ENCODE results near the gene MGAT5.

The MGAT5 gene, protein sequence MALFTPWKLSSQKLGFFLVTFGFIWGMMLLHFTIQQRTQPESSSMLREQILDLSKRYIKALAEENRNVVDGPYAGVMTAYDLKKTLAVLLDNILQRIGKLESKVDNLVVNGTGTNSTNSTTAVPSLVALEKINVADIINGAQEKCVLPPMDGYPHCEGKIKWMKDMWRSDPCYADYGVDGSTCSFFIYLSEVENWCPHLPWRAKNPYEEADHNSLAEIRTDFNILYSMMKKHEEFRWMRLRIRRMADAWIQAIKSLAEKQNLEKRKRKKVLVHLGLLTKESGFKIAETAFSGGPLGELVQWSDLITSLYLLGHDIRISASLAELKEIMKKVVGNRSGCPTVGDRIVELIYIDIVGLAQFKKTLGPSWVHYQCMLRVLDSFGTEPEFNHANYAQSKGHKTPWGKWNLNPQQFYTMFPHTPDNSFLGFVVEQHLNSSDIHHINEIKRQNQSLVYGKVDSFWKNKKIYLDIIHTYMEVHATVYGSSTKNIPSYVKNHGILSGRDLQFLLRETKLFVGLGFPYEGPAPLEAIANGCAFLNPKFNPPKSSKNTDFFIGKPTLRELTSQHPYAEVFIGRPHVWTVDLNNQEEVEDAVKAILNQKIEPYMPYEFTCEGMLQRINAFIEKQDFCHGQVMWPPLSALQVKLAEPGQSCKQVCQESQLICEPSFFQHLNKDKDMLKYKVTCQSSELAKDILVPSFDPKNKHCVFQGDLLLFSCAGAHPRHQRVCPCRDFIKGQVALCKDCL

DNA sequence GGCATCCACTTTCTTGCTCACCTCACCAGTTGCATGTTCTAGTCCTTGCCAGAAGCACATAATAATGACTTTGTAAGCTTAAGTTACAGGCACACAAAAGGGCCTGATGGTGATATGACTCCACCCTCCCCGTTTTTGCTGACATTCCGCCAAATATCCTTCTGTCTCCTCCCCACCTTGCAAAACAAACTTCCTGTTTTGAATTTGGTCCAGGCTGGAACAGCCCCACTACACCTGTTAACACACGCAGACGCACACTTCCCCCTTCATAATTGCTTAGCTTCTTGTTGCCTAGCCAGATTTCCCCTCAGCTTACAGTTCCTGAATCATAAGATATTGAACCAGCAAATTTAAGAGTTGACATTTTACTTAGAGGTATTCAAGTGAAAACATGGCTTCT is at the start of gene MGAT5:
Gene MGAT5, plus strand, starts transcription at position 269 of the 400 bp plus-strand sequence. CDS start 332 bp downstream, outside the sequence.
- DNase-seq, result no peak

DNA sequence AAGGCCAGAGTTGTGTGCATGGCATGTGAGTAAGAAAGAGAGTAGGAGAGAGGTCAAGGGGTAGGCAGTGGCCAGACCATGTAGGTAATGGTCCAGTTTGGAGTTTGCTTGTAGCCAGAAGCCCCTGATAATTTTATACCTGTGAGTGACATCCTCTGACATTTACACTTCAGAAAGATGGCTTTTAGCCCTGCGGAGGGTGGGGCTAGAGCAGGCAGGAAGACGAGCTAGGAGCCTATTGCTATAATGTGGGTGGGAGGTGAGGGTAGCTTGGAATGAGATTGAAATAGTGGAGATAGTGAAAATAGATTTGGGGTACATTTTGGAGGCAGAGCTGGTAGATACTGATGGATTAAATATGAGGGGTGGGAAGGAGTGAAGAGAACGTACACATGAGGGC is 48.8 kb upstream of the MGAT5 start:
- no peak for DNase-seq

DNA sequence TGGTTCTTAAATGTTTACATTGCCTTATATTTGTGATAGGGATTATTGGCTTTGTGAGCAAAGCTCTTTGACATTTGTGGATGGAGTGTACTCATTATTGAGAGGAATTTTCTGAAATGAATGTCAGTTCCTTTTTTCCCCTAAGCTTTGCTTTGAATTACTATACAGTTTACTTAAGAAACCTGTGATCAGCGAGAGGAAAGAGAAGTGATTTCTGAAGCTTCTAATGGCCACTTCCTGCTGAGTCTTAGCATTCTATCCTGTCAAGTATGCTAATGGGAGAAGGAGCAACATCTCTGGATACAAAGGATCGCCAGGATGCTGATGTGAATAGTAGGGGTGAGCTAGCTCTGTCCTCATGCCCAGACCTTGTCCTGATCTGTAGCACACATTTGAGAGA is 47.8 kb upstream of the MGAT5 start:
- no peak for DNase-seq

DNA sequence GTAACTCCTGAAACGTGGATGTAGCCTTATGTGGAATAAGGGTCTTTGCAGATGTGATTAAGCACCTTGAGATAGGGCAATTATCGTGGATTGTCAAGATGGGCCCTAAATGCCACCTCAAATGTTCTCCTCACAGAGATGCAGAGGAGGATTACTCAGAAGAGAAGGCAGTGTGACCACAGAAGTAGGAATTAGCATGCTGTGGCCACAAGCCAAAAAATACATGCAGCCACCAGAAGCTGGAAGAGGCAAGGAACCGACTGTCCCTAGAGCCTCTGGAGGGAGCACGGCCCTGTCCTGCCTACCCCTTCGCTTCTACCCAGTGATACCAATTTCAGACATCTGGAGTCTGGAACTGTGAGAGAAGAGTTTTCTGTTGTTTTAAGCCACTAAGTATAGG is 47.3 kb upstream of the MGAT5 start:
- no peak for DNase-seq

DNA sequence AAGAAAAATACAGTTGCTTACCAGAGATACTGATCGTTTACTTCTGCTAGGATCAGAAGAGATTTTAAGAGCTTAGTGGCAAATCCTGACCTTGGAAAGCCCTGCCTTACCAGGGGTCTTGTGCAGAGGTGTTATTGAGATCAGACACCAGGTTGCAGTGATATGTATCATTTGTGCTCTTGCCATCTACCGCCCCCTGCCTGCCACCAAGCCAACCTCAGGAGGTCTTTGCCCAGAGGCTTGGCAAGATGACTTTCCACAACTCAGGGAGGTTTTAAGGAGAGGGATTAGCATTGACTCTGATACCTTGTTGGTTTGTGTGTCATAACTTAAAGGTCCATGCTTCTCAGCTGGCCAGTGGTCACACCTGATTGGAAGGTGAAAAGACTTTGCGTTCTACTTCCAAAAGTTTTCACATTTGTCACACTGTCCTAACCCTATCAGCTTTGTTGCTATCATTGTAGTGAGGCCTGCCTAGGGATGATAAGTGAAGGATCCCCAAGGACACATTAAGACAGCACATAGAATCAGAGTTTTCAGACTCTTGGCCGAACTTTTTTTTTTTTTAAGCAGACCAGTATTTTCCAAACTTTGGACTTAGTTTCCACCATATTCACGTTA is 46.2 kb upstream of the MGAT5 start:
- DNase-seq, result peak; percentile 65

DNA sequence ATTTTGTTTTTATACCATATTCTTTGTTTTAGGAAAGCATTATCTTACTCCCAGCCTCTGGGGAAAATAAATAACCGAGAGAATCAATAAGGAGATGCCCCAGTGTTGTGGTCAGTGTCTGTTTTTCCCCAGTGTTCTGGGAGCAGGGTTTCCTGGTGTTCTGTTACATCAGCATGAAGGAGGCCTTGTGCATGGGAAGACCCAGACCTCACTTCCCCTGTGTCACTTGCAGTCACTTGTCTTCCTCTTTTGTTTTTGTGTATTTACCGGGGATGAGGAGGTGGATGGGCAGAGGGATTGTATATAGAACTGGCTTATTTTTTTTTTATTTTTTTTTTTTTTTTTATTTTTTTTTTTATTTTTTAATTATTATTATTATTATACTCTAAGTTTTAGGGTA is 45.0 kb upstream of the MGAT5 start:
- DNase-seq, result no peak

DNA sequence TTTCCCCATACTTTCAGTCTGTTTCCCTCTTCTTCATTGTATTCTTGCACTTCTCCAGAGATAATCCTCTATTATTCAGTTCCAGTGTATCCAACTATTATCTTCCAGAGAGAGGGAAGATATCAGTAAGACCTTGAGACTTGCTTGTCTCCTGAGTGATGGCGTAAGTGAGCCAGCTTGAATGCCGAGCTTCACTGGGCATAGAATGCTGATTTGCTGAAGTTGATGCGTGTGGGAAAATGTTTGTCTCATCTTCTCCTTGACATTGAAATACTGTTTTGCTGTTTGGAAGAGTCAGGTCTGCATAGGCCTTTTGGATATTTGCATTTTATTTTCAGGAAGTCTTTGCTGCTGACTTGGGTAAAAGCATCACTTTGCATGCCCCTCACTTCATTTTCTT is 41.1 kb upstream of the MGAT5 start:
- no peak for DNase-seq

DNA sequence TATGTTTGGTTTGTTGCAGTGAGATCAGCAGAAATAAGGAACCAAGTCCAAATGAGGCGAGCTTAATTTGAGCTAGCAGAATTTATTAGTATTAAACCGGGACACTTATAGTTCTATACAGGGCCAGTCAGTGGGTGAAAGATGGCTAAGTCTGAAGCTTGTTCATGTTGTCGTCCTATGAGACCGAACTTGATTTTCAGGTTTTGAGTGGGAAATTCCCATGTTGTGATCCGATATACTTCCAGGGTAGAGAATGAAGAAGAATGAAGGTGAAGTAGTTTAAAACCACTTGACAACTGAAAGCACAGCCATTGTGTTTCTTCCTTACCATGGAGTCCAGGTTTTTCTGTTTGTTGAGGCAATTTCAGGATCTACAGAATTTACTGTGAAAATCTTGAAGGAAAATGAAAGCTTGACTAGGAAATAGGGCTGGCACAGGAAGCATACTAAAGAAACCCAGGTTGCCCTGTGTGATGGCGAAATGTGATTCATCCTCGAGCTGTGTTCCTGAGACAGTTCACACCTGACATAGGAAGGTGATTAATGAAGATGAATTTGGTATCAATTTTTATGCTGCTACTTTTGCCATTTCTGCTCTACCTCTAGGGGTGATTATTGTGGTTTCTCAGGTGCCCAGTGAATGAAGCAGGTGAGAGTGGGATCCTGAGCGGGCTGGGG is 37.6 kb upstream of the MGAT5 start:
- DNase-seq, result no peak

DNA sequence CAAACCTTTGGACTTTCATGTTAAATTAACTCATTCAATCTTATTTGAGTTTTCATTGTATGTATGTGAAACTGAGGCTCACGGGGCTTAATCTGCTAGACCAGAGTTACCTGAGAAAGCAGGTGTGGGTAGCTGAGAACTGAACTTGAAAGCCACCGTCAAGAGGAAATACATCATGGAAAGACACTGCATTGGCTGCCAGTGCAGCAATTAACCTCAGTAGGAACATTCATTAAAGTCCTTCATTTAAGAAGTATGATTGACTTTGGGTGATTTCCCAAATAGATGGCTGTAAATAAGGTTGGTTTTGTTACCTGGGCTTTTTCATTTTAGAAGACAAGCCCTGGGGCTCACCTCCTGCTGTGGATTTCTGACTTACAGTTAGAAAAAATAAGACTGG is 36.5 kb upstream of the MGAT5 start:
- no peak for DNase-seq

DNA sequence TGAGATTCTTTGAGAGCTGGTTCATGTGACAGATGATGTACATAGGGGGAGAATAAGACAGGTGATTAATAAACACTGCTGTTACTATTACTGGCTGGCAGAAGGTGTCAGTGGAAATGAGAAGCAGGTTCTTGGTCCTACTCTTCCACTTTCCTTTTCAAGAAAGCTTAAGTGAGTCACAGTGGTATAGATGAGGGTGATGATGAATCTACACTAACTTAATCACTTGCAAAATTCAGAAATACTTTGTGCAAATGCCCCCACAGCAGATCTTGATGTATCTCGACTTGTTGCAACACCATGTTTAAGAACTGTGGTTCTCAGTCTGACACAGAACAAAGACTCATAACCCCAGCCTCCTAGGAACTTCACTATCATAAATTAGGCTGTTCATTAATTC is 35.9 kb upstream of the MGAT5 start:
- DNase-seq, result no peak

DNA sequence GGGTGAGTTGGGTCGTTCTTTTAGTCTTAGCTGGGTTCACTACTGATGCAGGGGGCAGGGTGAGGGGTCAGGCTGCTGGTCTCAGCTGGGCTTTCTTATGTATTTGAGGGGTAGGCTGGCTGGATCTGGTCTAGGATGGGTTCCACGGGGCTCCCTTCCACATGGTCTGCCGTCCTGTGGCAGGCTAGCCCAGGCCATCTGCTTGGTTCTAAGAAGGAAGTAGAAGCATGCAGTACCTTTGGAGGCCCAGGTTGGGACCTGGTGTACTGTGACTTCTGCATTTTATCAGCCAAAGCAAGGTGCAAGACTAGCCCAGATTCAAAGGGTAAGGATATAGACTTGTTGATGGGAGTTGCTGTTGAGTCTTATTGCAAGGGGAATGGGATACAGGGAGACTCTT is 35.5 kb upstream of the MGAT5 start:
- no peak for DNase-seq

DNA sequence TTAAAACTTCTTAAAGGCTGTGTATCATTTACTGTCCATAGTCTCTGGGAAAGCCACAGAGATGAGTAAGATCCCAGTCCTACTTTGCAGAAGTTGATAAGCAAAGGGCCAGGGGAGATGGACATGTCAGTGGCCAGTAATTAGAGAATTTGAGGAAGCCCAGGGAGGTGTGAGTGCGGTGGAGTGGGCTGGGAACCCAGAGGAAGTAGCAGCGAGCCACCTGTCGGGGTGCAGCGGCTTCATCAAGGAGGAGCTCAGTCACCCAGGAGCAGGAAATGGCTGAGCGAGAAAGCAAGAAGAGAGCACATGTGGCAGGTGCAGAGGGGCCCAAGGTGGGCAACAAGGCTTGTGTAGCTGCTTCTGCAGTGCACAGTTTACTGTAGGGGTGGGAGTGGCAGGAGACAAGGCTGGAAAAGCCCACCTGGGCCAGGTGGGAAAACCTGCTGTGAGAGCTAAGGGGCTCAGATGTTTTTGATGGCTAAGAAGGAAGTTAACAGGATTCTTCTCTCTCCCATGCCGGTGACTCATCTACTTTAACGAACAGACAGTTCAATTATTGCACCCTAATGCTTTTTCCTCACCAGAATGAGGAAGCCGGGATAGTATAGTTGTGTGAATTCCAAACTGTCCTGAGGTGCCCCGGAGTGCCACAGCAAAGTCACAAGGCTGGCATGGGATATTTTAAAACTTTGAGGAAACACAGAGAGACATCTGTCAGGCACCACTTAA is 34.8 kb upstream of the MGAT5 start:
- no peak for DNase-seq

DNA sequence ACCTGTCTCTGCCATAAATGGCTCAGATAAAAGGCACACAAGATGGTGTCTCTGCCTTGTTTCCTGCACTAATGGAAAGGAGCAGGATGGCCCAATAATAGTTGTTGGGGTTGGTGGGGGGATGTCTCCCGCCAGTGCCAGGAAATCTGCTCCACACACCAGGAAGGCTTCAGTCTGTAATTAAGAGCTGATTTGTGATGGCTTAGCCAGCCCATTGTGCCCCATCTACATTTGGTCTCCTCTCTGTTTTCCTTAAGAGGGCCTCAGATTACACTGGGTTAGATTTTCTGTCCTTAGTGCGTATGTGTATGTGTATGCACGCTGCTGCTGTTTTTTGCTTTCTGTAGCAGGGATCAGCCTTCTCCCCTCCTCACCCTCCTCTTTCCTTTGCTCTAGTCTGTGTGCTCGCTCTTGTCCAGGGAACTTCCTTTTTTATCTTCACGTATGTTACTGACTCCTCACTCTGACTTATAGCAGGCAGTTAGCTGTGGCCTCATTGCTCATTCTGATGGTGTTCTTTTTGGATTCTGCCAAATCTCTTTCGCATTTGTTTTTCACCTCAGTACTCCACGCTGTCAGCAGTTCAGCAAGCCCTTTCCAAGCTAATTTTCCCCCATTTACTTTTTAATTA is 33.4 kb upstream of the MGAT5 start:
- no peak for DNase-seq

DNA sequence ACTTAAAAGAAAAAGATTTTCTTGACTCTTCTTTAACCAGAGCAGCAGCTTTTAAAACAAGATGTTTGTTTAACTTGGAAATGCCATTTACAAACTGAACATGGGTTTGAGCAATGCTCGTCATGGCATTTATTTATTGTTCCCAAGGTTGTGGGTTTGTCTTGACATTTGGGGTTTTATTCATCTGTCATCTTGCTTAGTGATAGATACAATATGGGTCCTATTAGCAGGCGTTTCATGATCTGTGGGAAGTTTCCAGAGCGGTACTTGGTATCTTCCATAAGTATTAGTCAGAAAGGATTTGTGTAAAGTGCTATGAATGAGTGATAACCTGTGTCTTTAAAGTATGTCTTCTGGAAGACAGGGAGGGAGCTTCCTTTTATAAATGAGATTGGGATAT is 29.9 kb upstream of the MGAT5 start:
- no peak for DNase-seq

DNA sequence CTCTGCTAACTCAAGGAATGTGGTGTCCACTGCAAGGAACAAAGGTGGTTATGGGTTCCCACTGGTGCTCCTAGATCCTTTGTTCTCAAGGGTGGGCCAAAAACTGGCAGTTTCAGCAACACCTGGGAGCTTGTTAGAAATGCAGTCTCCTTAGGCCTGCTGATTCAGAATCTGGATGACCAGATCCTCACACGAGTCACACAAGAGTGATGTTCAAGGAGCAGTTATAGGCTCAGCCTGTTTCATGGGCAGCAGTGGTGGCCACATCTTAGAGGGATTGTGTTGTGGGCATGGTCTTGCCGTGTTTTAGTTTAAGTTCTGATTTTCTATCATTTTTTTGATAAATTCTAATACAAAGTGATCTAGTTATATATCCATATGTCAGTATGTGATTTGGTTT is 28.7 kb upstream of the MGAT5 start:
- DNase-seq, result no peak

DNA sequence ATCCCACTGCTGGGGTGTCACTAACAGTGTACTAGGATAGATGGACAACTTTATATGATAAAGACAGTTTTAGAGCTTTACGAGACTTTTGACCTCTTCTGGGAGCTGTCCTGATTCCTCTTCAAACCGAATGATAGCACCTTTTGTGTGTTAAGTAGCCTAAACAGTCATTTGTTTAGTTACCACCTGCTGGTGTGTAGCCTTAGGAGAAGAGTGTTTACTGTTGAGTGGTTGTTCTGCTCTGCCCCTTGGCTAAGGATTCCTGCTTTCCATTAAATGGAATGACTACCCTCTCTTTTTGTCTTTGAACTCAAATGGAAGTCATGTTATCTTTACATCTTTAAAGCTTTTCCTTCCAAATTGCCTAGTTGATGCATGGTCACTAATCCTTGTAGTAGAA is 28.0 kb upstream of the MGAT5 start:
- DNase-seq, result no peak

DNA sequence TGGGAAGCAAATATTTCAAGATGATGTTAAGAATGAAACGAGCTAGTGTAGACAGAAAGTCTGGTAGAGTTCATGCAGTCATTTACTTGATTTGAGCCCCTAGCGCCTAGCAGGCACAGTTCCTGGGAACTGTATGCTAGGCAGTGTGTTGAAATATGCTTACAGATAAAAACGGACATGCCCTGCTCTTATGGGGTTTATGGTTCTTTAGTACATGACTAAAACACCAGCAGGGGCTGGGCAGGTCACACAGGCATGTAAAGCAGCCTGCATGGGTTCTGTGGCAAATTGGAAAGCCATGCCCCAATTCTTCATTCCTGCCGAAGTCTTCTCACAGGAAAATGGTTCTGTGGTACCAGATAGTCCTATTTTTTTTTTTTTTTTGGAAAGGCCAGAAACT is 27.3 kb upstream of the MGAT5 start:
- no peak for DNase-seq

DNA sequence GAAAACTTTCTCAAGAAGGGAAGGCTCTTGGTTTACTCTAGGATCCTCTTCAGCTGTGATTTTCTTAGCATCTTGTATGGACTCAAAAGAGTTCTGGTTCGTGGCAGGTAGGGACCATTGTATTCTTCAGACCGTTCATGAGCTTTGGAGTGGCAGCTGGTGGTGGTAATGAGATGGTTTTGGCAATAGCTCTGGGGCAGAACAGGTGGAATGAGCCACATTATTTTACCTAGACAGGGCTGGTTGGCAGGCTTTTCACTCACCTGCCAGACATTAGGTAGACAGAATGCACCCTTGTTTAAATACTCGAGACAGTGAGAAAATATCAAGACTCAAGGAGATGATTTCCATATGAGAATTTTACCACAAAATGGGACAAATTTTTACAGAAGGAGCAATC is 26.2 kb upstream of the MGAT5 start:
- DNase-seq, result no peak

DNA sequence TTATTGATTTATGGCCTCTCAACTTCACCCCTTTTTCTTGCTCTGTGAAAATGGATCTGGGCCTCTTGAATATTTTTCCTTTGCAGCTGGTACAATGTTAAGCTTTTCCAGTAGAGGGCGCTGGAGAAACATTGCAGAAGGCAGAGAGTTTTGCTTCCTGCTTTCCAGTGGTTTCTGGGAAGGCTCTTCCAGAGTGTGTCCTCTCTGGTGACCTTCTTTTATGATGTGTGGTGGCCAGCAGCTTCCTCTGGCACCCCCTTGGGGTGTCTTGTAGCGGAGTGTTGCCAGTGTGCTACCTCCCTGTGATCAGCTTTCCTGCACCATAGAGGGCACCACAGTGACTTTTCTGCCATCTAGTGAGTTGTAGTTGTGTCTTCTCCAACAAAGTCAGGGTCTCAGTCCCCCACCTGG is 25.4 kb upstream of the MGAT5 start:
- peak; percentile 47 for DNase-seq

DNA sequence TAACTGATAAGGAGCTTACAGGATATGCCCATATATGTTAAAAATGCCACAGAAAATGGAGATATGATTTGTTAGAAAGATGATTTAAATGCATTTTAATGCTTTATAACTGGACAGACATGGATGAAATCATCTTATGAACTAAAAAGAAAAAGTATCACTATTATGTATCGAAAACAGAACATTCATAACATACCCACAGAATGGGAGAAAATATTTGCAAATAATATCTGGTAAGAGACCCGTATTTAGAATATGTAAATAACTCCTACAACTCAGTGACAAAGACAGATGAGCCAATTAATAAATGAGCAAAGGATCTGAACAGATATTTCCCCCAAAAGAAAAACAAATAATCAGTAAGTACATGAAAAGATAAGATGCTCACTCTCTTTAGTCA is 24.3 kb upstream of the MGAT5 start:
- DNase-seq, result no peak

DNA sequence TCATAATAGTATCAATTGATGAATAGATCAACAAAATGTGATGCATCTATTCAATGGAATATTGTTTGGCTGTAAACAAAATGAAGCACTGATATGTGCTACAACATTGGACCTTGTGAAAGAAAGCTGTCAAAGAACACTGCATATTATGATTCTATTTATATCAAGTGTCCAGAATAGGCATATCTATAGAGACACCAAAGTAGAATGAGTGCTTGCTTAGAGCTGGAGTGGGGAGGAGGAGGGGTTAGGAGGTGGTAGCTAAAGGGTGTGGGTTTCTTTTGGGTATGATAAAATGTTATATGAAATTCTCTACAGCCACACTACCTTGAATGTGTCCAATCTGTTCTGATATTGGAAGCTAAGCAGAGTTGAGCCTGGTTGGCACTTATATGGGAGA is 23.0 kb upstream of the MGAT5 start:
- no peak for DNase-seq

DNA sequence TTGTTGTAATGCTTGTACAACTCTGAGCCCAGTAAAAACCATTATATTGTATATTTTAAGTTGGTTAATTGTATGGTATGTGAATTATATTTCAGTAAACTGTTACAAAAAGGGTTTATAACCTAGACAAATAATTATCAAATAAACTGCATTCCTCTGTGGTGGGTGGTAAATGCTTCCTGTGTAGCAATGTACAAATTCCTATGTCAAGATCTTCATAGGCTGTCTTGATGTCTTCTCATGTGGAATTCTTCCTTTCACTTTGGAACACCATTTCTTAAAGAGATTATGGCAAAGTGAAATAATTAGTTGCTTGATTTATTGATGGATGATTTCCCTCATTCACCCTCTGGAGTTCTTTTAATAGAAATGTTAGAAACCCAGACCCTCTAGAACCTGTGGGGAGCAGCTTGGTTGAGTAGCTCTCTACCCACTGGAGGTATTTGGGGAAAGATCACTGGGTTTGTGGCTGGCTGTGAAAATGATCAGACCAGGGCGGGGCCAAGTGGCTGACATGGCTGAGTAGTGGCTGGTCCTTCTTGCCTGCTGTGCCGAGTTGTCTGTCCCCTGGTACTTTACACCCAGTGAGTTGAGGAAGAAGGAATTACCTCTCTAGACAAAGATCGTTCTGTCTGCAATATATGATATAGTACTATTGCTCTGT is 22.4 kb upstream of the MGAT5 start:
- DNase-seq, result no peak
